Activated T-cell treated with anti-CD3 and anti-CD28 coated beads, Interleukin-2, amount 50 U/mL, for 72 hours (primary cell): ENCODE results near the gene MCM8. TPM values are rescaled to one million over a fixed set of nuclear protein-coding genes. Genes with fewer than 3 reads are reported as not detected.

ENCODE experiments used
- ATAC-seq, 2 donors: fragments of 150-1000 bp; cut with Tn5 transposase; replicated peaks in 1 of 2; 2 replicates each; pipeline ENCODE4 v1.10.0; 2021; ENCODE audit warnings: moderate library complexity in 2 of 2, mild to moderate bottlenecking in 1 of 2
- DNase-seq, 2 donors: peaks; one replicate each; pipeline ENCODE4 v3.0.0; 2021 to 2022; ENCODE audit warnings: mixed read lengths in 1 of 2
- H3K27ac Mint-ChIP-seq: one replicate; pipeline ENCODE4 v1.8.0; 2022; ENCODE audit warnings: mild to moderate bottlenecking, moderate library complexity, mixed read lengths
- H3K27me3 Mint-ChIP-seq: one replicate; pipeline ENCODE4 v1.8.0; 2022; ENCODE audit warnings: low read depth, mixed read lengths
- H3K36me3 Mint-ChIP-seq, 2 donors: one replicate each; pipeline ENCODE4 v1.8.0; 2022; ENCODE audit warnings: mixed read lengths in 2 of 2, mild to moderate bottlenecking in 1 of 2; ENCODE audit not compliant: insufficient read depth in 2 of 2
- H3K4me1 Mint-ChIP-seq: one replicate; pipeline ENCODE4 v1.8.0; 2022; ENCODE audit warnings: low read depth, mixed read lengths
- H3K4me3 Mint-ChIP-seq, 2 donors: one replicate each; pipeline ENCODE4 v1.8.0; 2022; ENCODE audit warnings: mild to moderate bottlenecking in 2 of 2, mixed read lengths in 2 of 2, moderate library complexity in 2 of 2
- H3K9me3 Mint-ChIP-seq, 2 donors: one replicate each; pipeline ENCODE4 v1.8.0; 2022; ENCODE audit warnings: mixed read lengths in 2 of 2
- total RNA-seq, 2 donors: library from RNA; stranded (reverse); gene quantifications; one replicate each; pipeline ENCODE4 v1.2.3, GENCODE V29; 2022

Gene MCM8
- total RNA-seq, 2 donors from 2014 or later: 39.2 to 53.9 TPM

GRCh38 chr20:5969940-5970339, 19.5 kb downstream of the MCM8 start:
- DNase-seq: no peak
- Mint-ChIP-seq H3K4me3 (no peak overlapping the region), H3K9me3 (no peaks in the 10 kb centered on the region), H3K27me3 (no peaks in the 10 kb centered on the region), H3K27ac (no peak overlapping the region), H3K36me3 (peaks cover 6 to 30% of the 10 kb centered on the region in 2 donors), H3K4me1 (no peaks in the 10 kb centered on the region)
- no peak for ATAC-seq

- H3K36me3 Mint-ChIP-seq: peaks cover 6 to 32% of the 10 kb centered on the region in 2 donors
- H3K4me1 Mint-ChIP-seq: no peaks in the 10 kb centered on the region
Observed at GRCh38 chr20:5970381-5970780, 19.9 kb downstream of the MCM8 start.

GRCh38 chr20:5971203-5971602, 20.8 kb downstream of the MCM8 start:
- peaks cover 4 to 29% of the 10 kb centered on the region in 2 donors for H3K36me3 Mint-ChIP-seq
- H3K27ac Mint-ChIP-seq: peak overlapping the region; percentile 38
- DNase-seq (no peak), ATAC-seq (no peak)
- H3K4me3 Mint-ChIP-seq: no peak overlapping the region
- no peaks in the 10 kb centered on the region for H3K9me3 Mint-ChIP-seq
- no peaks in the 10 kb centered on the region for H3K27me3 Mint-ChIP-seq
- no peaks in the 10 kb centered on the region for H3K4me1 Mint-ChIP-seq

More at GRCh38 chr20:5970381-5970780, 19.9 kb downstream of the MCM8 start:
- ATAC-seq (no peak), DNase-seq (no peak)
- Mint-ChIP-seq H3K27ac (no peak overlapping the region), H3K4me3 (no peak overlapping the region), H3K9me3 (no peaks in the 10 kb centered on the region), H3K27me3 (no peaks in the 10 kb centered on the region)

GRCh38 chr20:5973172-5973571, 22.7 kb downstream of the MCM8 start:
- peaks cover 3 to 22% of the 10 kb centered on the region in 2 donors for H3K36me3 Mint-ChIP-seq
- H3K27me3 Mint-ChIP-seq: no peaks in the 10 kb centered on the region
- DNase-seq (no peak), ATAC-seq (no peak)
- no peak overlapping the region for H3K27ac Mint-ChIP-seq
- no peaks in the 10 kb centered on the region for H3K9me3 Mint-ChIP-seq
- no peaks in the 10 kb centered on the region for H3K4me1 Mint-ChIP-seq
- no peak overlapping the region for H3K4me3 Mint-ChIP-seq

DNA sequence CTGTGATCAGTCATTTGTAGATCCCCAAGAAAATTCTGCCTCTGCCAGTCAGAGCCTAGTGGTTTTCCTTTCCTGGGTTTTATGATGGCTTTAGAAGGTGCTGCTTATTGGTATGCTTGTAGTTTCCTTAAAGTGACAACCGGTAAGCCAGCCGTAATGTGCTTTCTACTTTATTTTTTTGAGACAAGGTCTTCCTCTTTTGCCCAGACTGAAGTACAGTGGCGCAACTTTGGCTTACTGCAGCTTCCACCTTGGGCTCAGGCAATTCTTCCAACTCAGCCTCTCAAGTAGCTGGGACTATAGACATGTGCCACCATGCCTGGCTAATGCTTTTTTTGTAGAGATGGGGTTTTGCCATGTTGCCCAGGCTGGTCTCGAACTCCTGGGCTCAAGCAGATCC, 23.5 kb downstream of the MCM8 start:
- Mint-ChIP-seq H3K27me3 (no peaks in the 10 kb centered on the region), H3K4me1 (no peaks in the 10 kb centered on the region), H3K36me3 (peaks cover 3 to 25% of the 10 kb centered on the region in 2 donors)

DNA sequence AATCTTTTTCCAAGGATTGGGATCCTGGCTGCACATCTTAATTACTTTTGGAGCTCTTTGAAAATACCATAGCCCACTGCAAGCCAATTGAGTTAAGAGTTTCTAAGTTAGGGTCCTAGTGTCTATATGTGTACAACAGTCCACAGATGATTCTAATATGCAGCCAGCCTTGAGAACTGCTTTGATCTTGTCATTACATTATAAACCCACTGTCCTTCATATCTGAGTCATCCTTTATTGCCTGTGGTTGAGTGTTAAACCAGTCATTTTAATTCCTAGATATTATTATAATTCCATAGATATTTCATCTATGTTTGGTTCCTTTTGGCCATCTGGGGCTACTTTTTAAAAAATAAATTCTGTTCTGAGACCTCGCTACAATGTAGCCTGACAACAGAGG, 24.1 kb downstream of the MCM8 start:
- ATAC-seq (no peak), DNase-seq (no peak)
- H3K9me3 Mint-ChIP-seq: no peaks in the 10 kb centered on the region
- peaks cover 6 to 29% of the 10 kb centered on the region in 2 donors for H3K36me3 Mint-ChIP-seq
- H3K27me3 Mint-ChIP-seq: no peaks in the 10 kb centered on the region
- H3K4me3 Mint-ChIP-seq: no peak overlapping the region
- no peaks in the 10 kb centered on the region for H3K4me1 Mint-ChIP-seq
- H3K27ac Mint-ChIP-seq: no peak overlapping the region

More for the DNA sequence above, 23.5 kb downstream of the MCM8 start:
- DNase-seq: no peak
- Mint-ChIP-seq H3K9me3 (no peaks in the 10 kb centered on the region), H3K27ac (no peak overlapping the region), H3K4me3 (no peak overlapping the region)
- no peak for ATAC-seq

- Mint-ChIP-seq H3K27ac (no peak overlapping the region), H3K27me3 (no peaks in the 10 kb centered on the region), H3K36me3 (peaks cover 13 to 33% of the 10 kb centered on the region in 2 donors), H3K9me3 (no peaks in the 10 kb centered on the region), H3K4me3 (no peak overlapping the region), H3K4me1 (no peaks in the 10 kb centered on the region)
- ATAC-seq (no peak), DNase-seq (no peak)
Observed at GRCh38 chr20:5975778-5976177, 25.3 kb downstream of the MCM8 start.

- ATAC-seq: no peak
- H3K9me3 Mint-ChIP-seq: no peaks in the 10 kb centered on the region
- no peak overlapping the region for H3K4me3 Mint-ChIP-seq
- no peaks in the 10 kb centered on the region for H3K4me1 Mint-ChIP-seq
- H3K36me3 Mint-ChIP-seq: peaks cover 13 to 35% of the 10 kb centered on the region in 2 donors
- H3K27me3 Mint-ChIP-seq: no peaks in the 10 kb centered on the region
- H3K27ac Mint-ChIP-seq: no peak overlapping the region
- DNase-seq: no peak
Observed at GRCh38 chr20:5977223-5977622, 26.8 kb downstream of the MCM8 start.

DNA sequence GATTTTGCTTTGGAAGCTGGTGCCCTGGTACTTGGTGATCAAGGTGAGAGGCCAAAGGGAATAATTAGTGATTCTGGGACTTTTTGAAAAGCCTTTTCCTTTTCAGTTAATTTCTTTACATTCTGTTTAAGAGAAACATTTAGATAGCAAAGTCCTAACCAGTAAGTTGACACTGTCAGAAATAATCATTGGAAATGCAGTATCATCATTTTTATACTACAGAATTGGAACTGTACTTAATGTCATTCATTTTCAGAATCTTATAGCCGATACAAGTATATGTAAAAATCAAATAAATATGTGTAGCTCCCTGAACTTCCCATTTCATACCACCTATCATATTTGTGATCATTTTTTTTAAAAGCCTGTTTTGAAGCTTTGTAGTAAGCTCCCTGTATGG, 27.5 kb downstream of the MCM8 start:
- H3K9me3 Mint-ChIP-seq: no peaks in the 10 kb centered on the region

GRCh38 chr20:5979801-5980200, 29.3 kb downstream of the MCM8 start:
- no peaks in the 10 kb centered on the region for H3K4me1 Mint-ChIP-seq
- H3K27ac Mint-ChIP-seq: no peak overlapping the region
- H3K27me3 Mint-ChIP-seq: no peaks in the 10 kb centered on the region
- H3K36me3 Mint-ChIP-seq: peaks cover 13 to 36% of the 10 kb centered on the region in 2 donors
- H3K4me3 Mint-ChIP-seq: no peak overlapping the region
- no peaks in the 10 kb centered on the region for H3K9me3 Mint-ChIP-seq
- DNase-seq (no peak), ATAC-seq (no peak)

More for the DNA sequence above, 27.5 kb downstream of the MCM8 start:
- no peak for ATAC-seq
- no peak for DNase-seq
- H3K4me1 Mint-ChIP-seq: no peaks in the 10 kb centered on the region
- no peaks in the 10 kb centered on the region for H3K27me3 Mint-ChIP-seq
- H3K4me3 Mint-ChIP-seq: no peak overlapping the region
- peaks cover 13 to 35% of the 10 kb centered on the region in 2 donors for H3K36me3 Mint-ChIP-seq
- H3K27ac Mint-ChIP-seq: no peak overlapping the region

- ATAC-seq: no peak
- no peaks in the 10 kb centered on the region for H3K9me3 Mint-ChIP-seq
- H3K27ac Mint-ChIP-seq: no peak overlapping the region
- peaks cover 11 to 32% of the 10 kb centered on the region in 2 donors for H3K36me3 Mint-ChIP-seq
- no peak overlapping the region for H3K4me3 Mint-ChIP-seq
- no peaks in the 10 kb centered on the region for H3K4me1 Mint-ChIP-seq
- no peak for DNase-seq
- H3K27me3 Mint-ChIP-seq: no peaks in the 10 kb centered on the region
Observed at GRCh38 chr20:5980720-5981538, 30.5 kb downstream of the MCM8 start.

GRCh38 chr20:5987383-5987782, 36.9 kb downstream of the MCM8 start:
- H3K36me3 Mint-ChIP-seq: peaks cover 10 to 22% of the 10 kb centered on the region in 2 donors
- no peaks in the 10 kb centered on the region for H3K9me3 Mint-ChIP-seq
- H3K27me3 Mint-ChIP-seq: no peaks in the 10 kb centered on the region
- H3K4me1 Mint-ChIP-seq: no peaks in the 10 kb centered on the region
- no peak overlapping the region for H3K4me3 Mint-ChIP-seq
- ATAC-seq (no peak), DNase-seq (no peak)
- H3K27ac Mint-ChIP-seq: peak overlapping the region; percentile 68

DNA sequence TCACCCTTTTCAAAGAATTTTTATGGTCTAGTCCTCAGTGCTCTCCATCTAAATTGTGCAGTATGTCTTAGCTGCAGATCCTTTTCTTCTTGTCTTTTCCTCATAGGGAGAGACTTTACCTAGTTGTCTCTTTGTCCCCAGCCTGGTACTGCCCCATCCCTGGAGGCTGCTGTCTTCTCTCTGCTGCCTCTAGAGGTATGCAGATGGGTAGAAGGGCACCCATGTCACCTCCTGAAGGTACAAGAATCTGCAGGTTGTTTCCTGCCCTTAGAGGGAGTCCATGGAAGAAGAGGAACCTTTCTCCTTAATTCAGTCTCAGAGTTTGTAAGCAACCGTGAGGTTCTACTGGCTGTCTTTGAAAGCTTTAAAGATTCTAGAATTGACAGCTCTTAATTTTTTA, 39.1 kb downstream of the MCM8 start:
- H3K36me3 Mint-ChIP-seq: peaks cover 8 to 22% of the 10 kb centered on the region in 2 donors
- H3K27ac Mint-ChIP-seq: no peak overlapping the region

DNA sequence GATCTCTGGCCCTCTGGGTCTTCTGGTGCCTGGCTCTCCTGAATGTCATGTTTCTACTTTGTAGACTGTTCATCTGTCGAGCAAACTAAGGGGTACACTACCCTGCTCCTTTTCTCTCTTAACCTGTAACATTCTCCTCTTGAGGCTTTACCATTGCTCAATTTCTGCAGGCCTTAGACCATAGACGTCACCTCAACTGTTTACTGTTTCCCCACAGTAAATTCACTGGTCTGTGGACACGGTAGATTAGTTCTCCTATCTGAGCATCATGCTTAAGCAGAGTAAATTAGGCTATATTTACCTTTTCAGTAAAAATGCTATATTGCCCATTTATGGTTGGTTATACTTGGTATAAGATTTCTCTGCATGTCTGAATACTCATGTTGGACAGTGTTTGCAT, 40.5 kb downstream of the MCM8 start:
- Mint-ChIP-seq H3K9me3 (no peaks in the 10 kb centered on the region), H3K36me3 (peaks cover 10 to 27% of the 10 kb centered on the region in 2 donors), H3K27ac (peak overlapping the region; percentile 1), H3K4me3 (no peak overlapping the region), H3K27me3 (no peaks in the 10 kb centered on the region), H3K4me1 (peaks cover 5% of the 10 kb centered on the region)
- ATAC-seq (no peak), DNase-seq (no peak)

More for the DNA sequence above, 39.1 kb downstream of the MCM8 start:
- Mint-ChIP-seq H3K4me3 (no peak overlapping the region), H3K27me3 (no peaks in the 10 kb centered on the region), H3K4me1 (no peaks in the 10 kb centered on the region), H3K9me3 (no peaks in the 10 kb centered on the region)
- DNase-seq: no peak
- ATAC-seq: no peak
